HG03097 (cell line): ENCODE data around the gene ZNF253.
"Not testable (repeated sequence)": the region's sequence is repeated elsewhere in the genome, so short reads cannot be mapped to it uniquely, and the experiment has no call there.

Source experiments
- ATAC-seq: cut with Tn5 transposase; IDR thresholded peaks from one replicate; pipeline ENCODE4 v1.9.1; 2021; ENCODE audit not compliant: unreplicated experiment, low FRiP score

The ZNF253 gene

GRCh38 chr19:19892055-19892941, 26.6 kb downstream of the ZNF253 start:
- not testable (repeated sequence) for ATAC-seq

- ATAC-seq, result no peak
Measured at GRCh38 chr19:19900139-19900728, 34.6 kb downstream of the ZNF253 start.

- ATAC-seq, result peak; percentile 92
Measured at GRCh38 chr19:19900729-19901444, 35.2 kb downstream of the ZNF253 start, which contains the start of gene ZNF93. Gene ZNF93, plus strand, starts transcription at chr19:19900946. Its CDS starts 143 bp downstream, at chr19:19901089.

- ATAC-seq, result not testable (repeated sequence)
Measured at GRCh38 chr19:19907551-19907950, 41.9 kb downstream of the ZNF253 start.

GRCh38 chr19:19909654-19910053, 44.0 kb downstream of the ZNF253 start:
- no peak for ATAC-seq

GRCh38 chr19:19911150-19911549, 45.5 kb downstream of the ZNF253 start:
- ATAC-seq, result no peak

GRCh38 chr19:19914596-19914995, 48.9 kb downstream of the ZNF253 start:
- no peak for ATAC-seq

- ATAC-seq, result not testable (repeated sequence)
Measured at GRCh38 chr19:19930417-19930816, 64.7 kb downstream of the ZNF253 start.

- not testable (repeated sequence) for ATAC-seq
Measured at GRCh38 chr19:19933432-19934314, 68.0 kb downstream of the ZNF253 start.

GRCh38 chr19:19937403-19937802, 71.7 kb downstream of the ZNF253 start:
- no peak for ATAC-seq

- no peak for ATAC-seq
Measured at GRCh38 chr19:19938449-19938848, 72.8 kb downstream of the ZNF253 start.

- ATAC-seq, result no peak
Measured at GRCh38 chr19:19943848-19944582, 78.3 kb downstream of the ZNF253 start.
